Germinal center (tissue), 1 donor: ENCODE results near the gene NUCKS1.

Experiments used
- DNase-seq: peaks from one replicate; pipeline ENCODE4 v3.0.0; 2012; ENCODE audit warnings: mixed read lengths, low spot score

NUCKS1 gene

GRCh38 chr1:205669341-205670149 lies 80.4 kb downstream of the NUCKS1 start:
- DNase-seq: no peak

- DNase-seq: peak; percentile 78
Measured at GRCh38 chr1:205668951-205669340, 81.0 kb downstream of the NUCKS1 start.

GRCh38 chr1:205667909-205668643 lies 81.9 kb downstream of the NUCKS1 start:
- no peak for DNase-seq

DNA sequence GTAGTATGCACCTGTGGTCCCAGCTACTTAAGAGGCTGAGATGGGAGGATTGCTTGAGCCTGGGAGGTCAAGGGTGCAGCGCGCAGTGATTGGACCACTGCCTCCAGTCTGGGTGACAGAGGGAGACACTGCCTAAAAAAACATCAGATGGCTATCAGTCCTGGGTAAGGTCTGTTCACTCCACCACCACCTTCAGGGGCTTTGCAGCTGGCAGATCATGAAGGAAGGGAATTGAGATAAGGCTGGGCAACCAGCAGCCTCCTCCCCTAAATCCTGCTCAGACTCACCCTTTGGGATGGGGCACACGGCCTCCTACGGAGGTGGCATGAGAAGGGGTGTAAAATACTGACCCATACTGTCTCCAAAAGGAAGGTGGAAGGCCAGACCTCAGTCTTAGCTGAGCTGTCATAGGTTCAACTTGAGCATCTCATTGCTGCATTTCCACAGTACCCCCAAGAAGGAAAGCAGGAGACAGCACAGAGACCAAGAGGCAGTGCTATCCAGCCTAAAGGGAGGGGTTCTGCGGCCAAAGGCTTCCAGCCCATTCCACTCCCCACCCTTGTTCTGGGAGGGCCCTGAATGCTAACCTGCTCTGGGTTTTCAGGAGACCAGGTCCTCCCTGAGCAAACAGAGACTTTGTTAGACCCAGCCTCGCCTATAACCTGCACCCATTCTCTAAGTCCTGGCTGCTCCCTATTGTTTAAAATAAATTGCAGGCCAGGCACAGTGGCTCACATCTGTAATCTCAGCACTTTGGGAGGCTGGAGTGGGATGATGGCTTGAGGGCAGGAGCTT lies 83.4 kb downstream of the NUCKS1 start:
- no peak for DNase-seq

GRCh38 chr1:205665201-205666045 lies 84.6 kb downstream of the NUCKS1 start:
- peak; percentile 68 for DNase-seq

DNA sequence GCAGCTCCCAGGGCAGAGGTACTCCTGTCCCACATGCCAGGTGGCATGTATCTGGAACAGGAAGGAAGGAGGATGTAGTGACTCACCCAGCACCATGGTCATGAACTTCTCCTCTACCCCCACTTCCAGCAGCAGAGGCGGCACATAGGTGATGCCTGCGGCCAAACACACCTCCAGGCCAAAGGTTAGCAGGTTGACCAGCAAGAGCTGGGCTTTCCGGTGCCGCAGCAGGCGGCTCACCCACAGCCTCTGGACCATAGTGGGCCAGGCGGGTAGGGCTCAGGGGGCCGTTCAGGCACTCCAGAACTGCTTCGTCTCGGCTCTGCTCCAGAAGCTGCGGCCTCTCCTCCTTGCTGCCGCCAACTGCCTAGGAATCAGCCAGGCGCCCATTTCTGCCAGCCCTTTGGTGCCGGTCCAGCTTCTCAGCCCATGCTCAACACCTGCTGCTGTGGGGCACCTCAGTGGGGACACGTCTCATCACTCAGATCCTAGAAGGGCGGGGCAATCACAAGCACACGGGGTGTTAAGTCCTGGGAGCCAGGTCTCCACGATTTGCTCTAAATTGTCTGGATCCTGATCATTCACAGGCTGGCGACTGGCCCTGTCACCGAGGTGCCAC lies 85.5 kb downstream of the NUCKS1 start:
- DNase-seq: no peak

GRCh38 chr1:205663286-205663936 lies 86.6 kb downstream of the NUCKS1 start:
- DNase-seq: no peak
